Ovary (tissue), 9 donors: Measurements from ENCODE around the gene FAM53B. TPM values are rescaled to one million over a fixed set of nuclear protein-coding genes. Genes with fewer than 3 reads are reported as not detected.

ENCODE experiments used
- DNase-seq, 5 donors: peaks; one replicate each; pipeline ENCODE4 v3.0.0-alpha.2; 2019 to 2020
- H3K27ac ChIP-seq, 2 donors: fragments of 200-600 bp; one replicate each; pipeline versions ENCODE4 v1.5.1 to v1.8.0; 2019 to 2022
- H3K27me3 ChIP-seq: fragments of 200-600 bp; one replicate; pipeline ENCODE4 v1.8.0; 2022
- H3K36me3 ChIP-seq: fragments of 200-600 bp; sonication (generic); one replicate; pipeline ENCODE4 v1.5.1; 2019
- H3K4me1 ChIP-seq: one replicate; pipeline ENCODE4 v1.8.1; 2013; ENCODE audit warnings: mild to moderate bottlenecking, moderate library complexity; ENCODE audit not compliant: insufficient read depth
- H3K4me3 ChIP-seq: fragments of 200-600 bp; sonication (generic); one replicate; pipeline ENCODE4 v1.5.1; 2017
- H3K9me3 ChIP-seq, 2 donors: fragments of 200-600 bp in 1 of 2; sonication (generic) in 1 of 2; one replicate each; pipeline versions ENCODE4 v1.5.1 to v1.8.1; 2013 to 2019; ENCODE audit warnings: mild to moderate bottlenecking in 1 of 2, moderate library complexity in 1 of 2
- EP300 ChIP-seq: sonication (generic); formaldehyde crosslinking; IDR thresholded peaks from one replicate; pipeline ENCODE4 v1.6.1; 2017; ENCODE audit warnings: antibody characterized with exemption
- POLR2A ChIP-seq: fragments of 450-650 bp; IDR thresholded peaks from one replicate; pipeline ENCODE4 v1.6.1; 2017; ENCODE audit warnings: antibody characterized with exemption, mild to moderate bottlenecking, moderate library complexity
- WGBS, 3 donors: extraction: QIAGEN DNeasy Blood & Tissue Kit in 1 of 3; methylation state at CpG; one replicate each; pipeline versions ENCODE4 v1.1.5 to v1.1.7; 2013 to 2017; 5-methylcytosine and 5-hydroxymethylcytosine counted together
- intact Hi-C, 4 donors: fragments of 100-400 bp; cut with DNase I; formaldehyde crosslinking; loops; one replicate each; pipeline versions ENCODE4 v1.11.0 to v1.15.1; 2022 to 2023
- polyA plus RNA-seq, 2 donors: library from polyadenylated mRNA; stranded (reverse); fragments of 200-250 nt in 1 of 2; fragments of 350-450 nt in 1 of 2; fragmentation: Illumina TruSeq in 1 of 2; extraction: RNeasy Lipid Tissue Mini Kit (QIAGEN cat#74804) in 1 of 2; gene quantifications; one replicate each; pipeline ENCODE4 v1.2.3, GENCODE V29; 2013 to 2014
- total RNA-seq, 7 donors: library from RNA; depleted of rRNA in 2 of 7; stranded (reverse); fragments of >200 nt in 2 of 7; fragmentation: NEBNext Ultra II Directional in 3 of 7; extraction: Animal tissue kit (Norgen Biotek cat#: 25700) in 3 of 7; gene quantifications; one replicate each; pipeline versions ENCODE4 v1.1.0 to v1.2.4, GENCODE V29; 2016 to 2023
- TF ChIP-seq, protein P1 (sequence below), 3 donors: fragments of 450-650 bp in 2 of 3; fragments of 200-600 bp in 1 of 3; IDR thresholded peaks; one replicate each; pipeline versions ENCODE4 v1.5.1 to v1.8.0; 2016 to 2022; ENCODE audit warnings: antibody characterized with exemption in 3 of 3, mild to moderate bottlenecking in 1 of 3
- donor health status: DM: no; HTN: no; CAD: no; lungs with moderate emphysema.
- donor health status: DM: no; HTN: no; CAD: no.
- donor health status: Bipolar disorder and iron deficiency.
- donor health status: DM: yes; HTN: yes; CAD: no.
- donor health status: DM: no; HTN: no; CAD: no.
- donor health status: DM: yes; HTN: yes; CAD: no.

Gene FAM53B
- total and polyA plus RNA-seq, 9 donors: 9.7 to 77.6 (median 45.5) TPM

DNA sequence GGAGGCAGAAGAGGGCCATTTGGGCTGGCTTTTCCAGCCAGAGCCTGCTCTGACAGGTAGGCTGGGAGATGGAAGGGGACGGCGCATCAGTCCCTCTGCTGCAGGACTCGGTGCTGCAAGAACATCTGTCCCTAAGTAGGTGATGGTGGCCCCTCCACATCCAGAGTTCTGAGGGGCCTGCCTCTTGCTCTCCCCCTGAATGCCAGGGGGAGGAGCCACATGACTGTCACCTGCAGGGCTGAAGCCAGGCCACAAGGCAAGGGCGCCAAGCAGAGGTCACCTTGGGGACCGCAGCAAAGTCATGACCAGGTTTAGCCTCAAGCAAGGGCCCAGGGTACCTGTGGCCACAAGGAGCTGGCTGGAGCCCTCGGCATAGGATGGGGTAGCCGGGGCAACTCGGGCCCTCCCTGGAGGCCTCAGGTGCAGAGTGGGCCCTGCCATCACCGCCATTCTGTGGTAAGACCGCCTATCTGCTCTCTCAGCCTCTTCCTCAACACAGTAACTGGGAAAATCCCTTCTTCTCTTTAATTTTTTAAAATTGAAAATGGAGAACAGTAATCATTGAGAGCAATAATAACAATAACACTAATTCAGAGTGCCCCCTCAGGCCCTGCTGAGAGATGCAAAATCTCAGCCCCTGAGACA is 99.3 kb downstream of the FAM53B start:
- 97 to 98% (median 98%) methylated on average over 10 of the region's 10 CpGs for WGBS, 3 donors
- Histone ChIP-seq H3K36me3 (no peaks in the 10 kb centered on the region), H3K9me3 (no peaks in the 10 kb centered on the region), H3K4me3 (no peak overlapping the region), H3K27me3 (no peaks in the 10 kb centered on the region), H3K4me1 (peaks cover 50% of the 10 kb centered on the region), H3K27ac (no peak overlapping the region)
- TF ChIP-seq POLR2A: no peak
- TF ChIP-seq, protein P1, sequence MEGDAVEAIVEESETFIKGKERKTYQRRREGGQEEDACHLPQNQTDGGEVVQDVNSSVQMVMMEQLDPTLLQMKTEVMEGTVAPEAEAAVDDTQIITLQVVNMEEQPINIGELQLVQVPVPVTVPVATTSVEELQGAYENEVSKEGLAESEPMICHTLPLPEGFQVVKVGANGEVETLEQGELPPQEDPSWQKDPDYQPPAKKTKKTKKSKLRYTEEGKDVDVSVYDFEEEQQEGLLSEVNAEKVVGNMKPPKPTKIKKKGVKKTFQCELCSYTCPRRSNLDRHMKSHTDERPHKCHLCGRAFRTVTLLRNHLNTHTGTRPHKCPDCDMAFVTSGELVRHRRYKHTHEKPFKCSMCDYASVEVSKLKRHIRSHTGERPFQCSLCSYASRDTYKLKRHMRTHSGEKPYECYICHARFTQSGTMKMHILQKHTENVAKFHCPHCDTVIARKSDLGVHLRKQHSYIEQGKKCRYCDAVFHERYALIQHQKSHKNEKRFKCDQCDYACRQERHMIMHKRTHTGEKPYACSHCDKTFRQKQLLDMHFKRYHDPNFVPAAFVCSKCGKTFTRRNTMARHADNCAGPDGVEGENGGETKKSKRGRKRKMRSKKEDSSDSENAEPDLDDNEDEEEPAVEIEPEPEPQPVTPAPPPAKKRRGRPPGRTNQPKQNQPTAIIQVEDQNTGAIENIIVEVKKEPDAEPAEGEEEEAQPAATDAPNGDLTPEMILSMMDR (IDR thresholded peaks at IDR 0.05): no peak
- no peak for TF ChIP-seq EP300
- intact Hi-C loops: loop anchor here in 2 of 4 donors (5.0 to 10.0 kb wide), 2 partner anchors 80 to 92 kb away; no protein-coding TSS in a partner anchor
- DNase-seq: no peak

DNA sequence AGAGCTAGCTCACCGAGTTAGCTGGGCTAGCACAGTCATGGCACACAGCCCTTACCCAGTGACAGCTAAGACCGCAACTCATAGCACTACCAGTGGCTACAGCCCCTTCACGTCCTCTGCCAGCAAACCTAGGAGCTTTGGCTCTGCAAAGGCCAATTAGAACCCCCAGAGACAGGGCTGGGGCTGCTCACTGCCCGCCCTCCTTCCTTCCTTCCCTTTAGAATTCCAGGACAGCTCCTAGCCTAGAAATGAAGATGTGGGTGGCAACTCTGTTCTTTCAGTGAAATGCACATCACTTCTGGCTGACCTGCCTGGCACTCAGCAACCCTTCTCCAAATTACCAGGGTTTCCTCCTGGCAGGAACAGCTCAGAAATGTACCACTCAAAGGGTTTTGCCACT is 99.9 kb downstream of the FAM53B start:
- H3K4me1 ChIP-seq: peaks cover 48% of the 10 kb centered on the region

DNA sequence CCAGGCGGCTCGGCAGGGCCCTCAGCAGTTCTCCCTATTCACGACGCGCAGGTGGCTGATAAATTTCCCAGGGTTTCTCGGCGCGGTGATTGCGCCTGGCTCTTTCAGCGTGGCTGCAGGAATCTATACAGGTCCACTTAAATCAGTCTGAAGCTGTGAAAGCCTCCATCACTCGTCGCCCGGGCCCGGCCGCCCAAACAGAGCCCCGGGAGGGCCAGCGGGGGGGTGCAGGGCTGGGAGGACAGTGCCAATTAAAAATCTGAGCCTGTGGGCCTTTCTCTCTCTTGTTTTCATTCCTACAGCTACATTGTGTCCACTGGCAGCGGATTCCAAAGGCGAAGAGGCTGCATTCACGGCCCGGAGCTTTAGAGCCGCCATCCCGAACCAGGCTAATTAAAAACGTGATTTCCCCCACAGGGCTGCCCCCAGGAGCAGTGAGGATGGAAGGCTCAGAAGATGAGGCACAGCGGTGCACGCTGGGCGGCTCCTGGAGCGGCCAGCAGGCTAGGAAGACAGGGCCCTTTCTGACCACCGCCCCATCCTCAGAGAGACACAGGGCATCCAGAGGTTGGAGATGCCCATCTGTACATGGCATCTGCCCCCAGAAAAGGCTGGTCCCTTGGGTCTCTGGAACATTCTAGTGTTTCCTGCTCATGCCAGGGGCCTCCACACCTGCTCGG is 100.7 kb downstream of the FAM53B start:
- no peak for TF ChIP-seq EP300
- TF ChIP-seq, protein P1 (IDR thresholded peaks at IDR 0.05): no peak
- TF ChIP-seq POLR2A: no peak
- Histone ChIP-seq H3K4me1 (peaks cover 46% of the 10 kb centered on the region), H3K36me3 (no peaks in the 10 kb centered on the region), H3K9me3 (no peaks in the 10 kb centered on the region), H3K27me3 (no peaks in the 10 kb centered on the region), H3K27ac (peak overlapping the region in 1 of 2 donors; percentile 17), H3K4me3 (no peak overlapping the region)
- intact Hi-C loops: loop anchor here in 1 of 4 donors (10.0 kb wide), 1 partner anchor 81 kb away; no protein-coding TSS in a partner anchor
- no peak for DNase-seq
- WGBS, 3 donors: 75 to 91% (median 80%) methylated on average over 30 of the region's 30 CpGs

More for the DNA sequence above, 99.9 kb downstream of the FAM53B start:
- WGBS, 3 donors: 88 to 91% (median 90%) methylated on average over 4 of the region's 4 CpGs
- Histone ChIP-seq H3K9me3 (no peaks in the 10 kb centered on the region), H3K36me3 (no peaks in the 10 kb centered on the region), H3K27ac (no peak overlapping the region), H3K27me3 (no peaks in the 10 kb centered on the region), H3K4me3 (no peak overlapping the region)
- no peak for DNase-seq
- TF ChIP-seq POLR2A: no peak
- TF ChIP-seq EP300: no peak
- TF ChIP-seq, protein P1 (IDR thresholded peaks at IDR 0.05): no peak
- intact Hi-C loops: loop anchor here in 1 of 4 donors (10.0 kb wide), 1 partner anchor 81 kb away; no protein-coding TSS in a partner anchor

DNA sequence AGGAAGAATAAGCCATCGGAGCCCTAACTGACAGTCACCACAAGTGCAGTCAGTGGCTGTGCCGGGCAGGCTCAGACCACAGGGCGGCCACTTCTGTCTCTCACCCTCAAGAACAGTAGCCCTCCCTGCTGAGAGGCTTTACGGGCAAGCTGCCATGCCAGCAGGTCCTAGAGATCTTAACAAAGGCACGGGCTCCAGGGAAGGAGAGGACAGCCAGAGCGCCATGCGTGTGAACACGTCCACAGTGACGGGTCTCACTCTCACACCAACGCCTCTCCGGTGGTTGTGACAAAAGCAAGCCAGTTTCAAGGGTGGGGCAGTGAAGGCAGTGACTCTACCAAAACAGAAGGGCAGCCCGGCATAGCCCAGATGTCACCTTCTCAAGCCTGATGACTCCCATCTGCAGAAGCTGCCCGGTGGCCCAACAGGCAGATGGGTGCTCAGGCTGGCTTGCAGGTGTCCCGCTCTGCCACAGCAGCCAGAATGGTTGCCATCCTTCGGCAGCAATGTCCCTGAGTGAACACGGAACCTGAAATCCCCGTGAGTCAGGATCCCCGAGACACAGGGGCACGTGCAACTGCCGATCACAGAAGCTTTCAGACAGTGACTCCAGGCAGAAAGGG is 102.0 kb downstream of the FAM53B start:
- no peak for DNase-seq
- H3K27ac ChIP-seq: peak overlapping the region in 1 of 2 donors; percentile 66
- no peaks in the 10 kb centered on the region for H3K9me3 ChIP-seq
- peaks cover 36% of the 10 kb centered on the region for H3K4me1 ChIP-seq
- no peaks in the 10 kb centered on the region for H3K36me3 ChIP-seq
- H3K27me3 ChIP-seq: no peaks in the 10 kb centered on the region
- no peak for TF ChIP-seq EP300
- TF ChIP-seq POLR2A: no peak
- TF ChIP-seq, protein P1 (IDR thresholded peaks at IDR 0.05): no peak
- intact Hi-C loops: loop anchor here in 1 of 4 donors (10.0 kb wide), 1 partner anchor 83 kb away; no protein-coding TSS in a partner anchor
- H3K4me3 ChIP-seq: no peak overlapping the region
- 93 to 97% (median 94%) methylated on average over 20 of the region's 20 CpGs for WGBS, 3 donors
